Measurements from ENCODE around the gene ZBTB32.
A peak's percentile ranks its signal among the peaks of the same experiment; 100 is the strongest.

Gene ZBTB32

DNA sequence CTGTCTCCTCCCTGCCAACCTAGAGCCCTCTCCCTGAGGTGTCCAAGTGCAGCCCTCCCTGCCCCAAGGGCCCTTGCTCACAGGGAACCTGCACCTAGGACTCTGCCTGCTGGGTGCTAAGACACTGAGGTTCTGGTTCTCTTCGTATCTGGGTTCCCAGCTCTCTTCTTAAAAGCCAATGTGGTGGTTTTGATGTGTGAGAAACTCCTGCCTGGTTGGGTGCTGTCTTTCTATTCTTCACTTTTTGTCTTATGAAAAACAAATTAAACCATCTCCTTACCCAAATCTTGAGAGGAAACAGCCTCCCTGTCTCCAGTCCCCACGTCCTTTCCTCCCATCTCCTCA is 9.1 kb downstream of the ZBTB32 start:
- no peak overlapping the region for H2AFZ ChIP-seq
- H3K27me3 ChIP-seq (ENCODE audit: control insufficient read depth, insufficient read depth, low read length), result no peaks in the 10 kb centered on the region
- H3K4me1 ChIP-seq, result peaks cover 7% of the 10 kb centered on the region
- H3K79me2 ChIP-seq, result no peaks in the 10 kb centered on the region
- TF ChIP-seq, protein P1, sequence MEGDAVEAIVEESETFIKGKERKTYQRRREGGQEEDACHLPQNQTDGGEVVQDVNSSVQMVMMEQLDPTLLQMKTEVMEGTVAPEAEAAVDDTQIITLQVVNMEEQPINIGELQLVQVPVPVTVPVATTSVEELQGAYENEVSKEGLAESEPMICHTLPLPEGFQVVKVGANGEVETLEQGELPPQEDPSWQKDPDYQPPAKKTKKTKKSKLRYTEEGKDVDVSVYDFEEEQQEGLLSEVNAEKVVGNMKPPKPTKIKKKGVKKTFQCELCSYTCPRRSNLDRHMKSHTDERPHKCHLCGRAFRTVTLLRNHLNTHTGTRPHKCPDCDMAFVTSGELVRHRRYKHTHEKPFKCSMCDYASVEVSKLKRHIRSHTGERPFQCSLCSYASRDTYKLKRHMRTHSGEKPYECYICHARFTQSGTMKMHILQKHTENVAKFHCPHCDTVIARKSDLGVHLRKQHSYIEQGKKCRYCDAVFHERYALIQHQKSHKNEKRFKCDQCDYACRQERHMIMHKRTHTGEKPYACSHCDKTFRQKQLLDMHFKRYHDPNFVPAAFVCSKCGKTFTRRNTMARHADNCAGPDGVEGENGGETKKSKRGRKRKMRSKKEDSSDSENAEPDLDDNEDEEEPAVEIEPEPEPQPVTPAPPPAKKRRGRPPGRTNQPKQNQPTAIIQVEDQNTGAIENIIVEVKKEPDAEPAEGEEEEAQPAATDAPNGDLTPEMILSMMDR (IDR thresholded peaks at IDR 0.05), result no peak
- no peak overlapping the region for H3K4me2 ChIP-seq (ENCODE audit: low read length)
- H3K9ac ChIP-seq, result no peak overlapping the region
- H3K9me3 ChIP-seq (ENCODE audit: control insufficient read depth, low read length), result no peaks in the 10 kb centered on the region
- no peak overlapping the region for H3K4me3 ChIP-seq (ENCODE audit: low read depth, low read length)
- H3K27ac ChIP-seq, result no peak overlapping the region
- no peaks in the 10 kb centered on the region for H3K36me3 ChIP-seq (ENCODE audit: control insufficient read depth, insufficient read depth, low read length)

DNA sequence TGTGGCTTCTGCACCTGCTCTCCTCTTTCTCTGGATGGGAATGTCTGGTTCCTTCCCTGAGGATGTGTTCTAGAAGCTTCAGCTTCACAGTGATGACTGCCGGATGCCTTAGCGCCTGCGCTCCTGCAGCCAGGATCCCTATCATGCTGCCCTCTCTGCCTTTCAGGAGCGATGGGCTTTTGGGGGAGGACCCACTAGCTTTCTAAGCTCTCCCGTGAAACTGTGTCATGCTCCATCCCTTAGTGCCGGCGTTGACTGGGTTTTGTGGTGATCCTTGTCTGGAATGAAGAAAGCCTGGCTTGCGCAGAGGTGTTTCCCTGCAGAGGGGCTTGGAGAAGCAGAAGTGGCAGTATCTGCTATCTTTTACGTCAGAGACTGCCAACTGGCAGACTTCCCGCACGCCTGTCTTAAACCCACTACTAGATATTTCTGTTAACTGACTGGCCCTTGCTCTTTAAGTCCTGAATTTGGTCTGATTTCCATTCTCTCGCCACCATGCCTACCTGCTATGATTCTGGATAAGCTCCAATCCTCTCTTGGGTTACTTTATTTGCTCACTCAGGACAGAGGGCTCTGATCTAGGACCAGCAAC is 9.6 kb downstream of the ZBTB32 start:
- TF ChIP-seq, protein P1 (IDR thresholded peaks at IDR 0.05), result no peak

DNA sequence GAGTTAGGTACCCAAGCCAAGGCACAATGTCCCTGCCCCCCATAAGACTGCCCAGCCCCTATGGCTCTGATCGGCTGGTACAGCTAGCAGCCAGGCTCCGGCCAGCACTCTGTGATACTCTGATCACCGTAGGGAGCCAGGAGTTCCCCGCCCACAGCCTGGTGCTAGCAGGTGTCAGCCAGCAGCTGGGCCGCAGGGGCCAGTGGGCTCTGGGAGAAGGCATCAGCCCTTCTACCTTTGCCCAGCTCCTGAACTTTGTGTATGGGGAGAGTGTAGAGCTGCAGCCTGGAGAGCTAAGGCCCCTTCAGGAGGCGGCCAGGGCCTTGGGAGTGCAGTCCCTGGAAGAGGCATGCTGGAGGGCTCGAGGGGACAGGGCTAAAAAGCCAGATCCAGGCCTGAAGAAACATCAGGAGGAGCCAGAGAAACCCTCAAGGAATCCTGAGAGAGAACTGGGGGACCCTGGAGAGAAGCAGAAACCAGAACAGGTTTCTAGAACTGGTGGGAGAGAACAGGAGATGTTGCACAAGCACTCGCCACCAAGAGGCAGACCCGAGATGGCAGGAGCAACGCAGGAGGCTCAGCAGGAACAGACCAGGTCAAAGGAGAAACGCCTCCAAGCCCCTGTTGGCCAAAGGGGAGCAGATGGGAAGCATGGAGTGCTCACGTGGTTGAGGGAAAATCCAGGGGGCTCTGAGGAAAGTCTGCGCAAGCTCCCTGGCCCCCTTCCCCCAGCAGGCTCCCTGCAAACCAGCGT is 10.4 kb downstream of the ZBTB32 start:
- Histone ChIP-seq H3K79me2 (peaks cover 9% of the 10 kb centered on the region), H3K4me3 (ENCODE audit: low read depth, low read length) (no peak overlapping the region), H3K27ac (no peak overlapping the region), H2AFZ (no peak overlapping the region), H3K9ac (no peak overlapping the region), H3K36me3 (ENCODE audit: control insufficient read depth, insufficient read depth, low read length) (no peaks in the 10 kb centered on the region), H3K4me2 (ENCODE audit: low read length) (no peak overlapping the region), H3K4me1 (peaks cover 7% of the 10 kb centered on the region), H3K27me3 (ENCODE audit: control insufficient read depth, insufficient read depth, low read length) (no peaks in the 10 kb centered on the region), H3K9me3 (ENCODE audit: control insufficient read depth, low read length) (no peaks in the 10 kb centered on the region)
- TF ChIP-seq, protein P1 (IDR thresholded peaks at IDR 0.05), result no peak

More for the DNA sequence above, 9.6 kb downstream of the ZBTB32 start:
- H3K4me2 ChIP-seq (ENCODE audit: low read length), result no peak overlapping the region
- H3K4me3 ChIP-seq (ENCODE audit: low read depth, low read length), result no peak overlapping the region
- H3K9me3 ChIP-seq (ENCODE audit: control insufficient read depth, low read length), result no peaks in the 10 kb centered on the region
- H3K36me3 ChIP-seq (ENCODE audit: control insufficient read depth, insufficient read depth, low read length), result no peaks in the 10 kb centered on the region
- no peak overlapping the region for H3K9ac ChIP-seq
- H3K79me2 ChIP-seq, result peaks cover 2% of the 10 kb centered on the region
- no peak overlapping the region for H3K27ac ChIP-seq
- no peaks in the 10 kb centered on the region for H3K27me3 ChIP-seq (ENCODE audit: control insufficient read depth, insufficient read depth, low read length)
- peaks cover 7% of the 10 kb centered on the region for H3K4me1 ChIP-seq
- H2AFZ ChIP-seq, result no peak overlapping the region

DNA sequence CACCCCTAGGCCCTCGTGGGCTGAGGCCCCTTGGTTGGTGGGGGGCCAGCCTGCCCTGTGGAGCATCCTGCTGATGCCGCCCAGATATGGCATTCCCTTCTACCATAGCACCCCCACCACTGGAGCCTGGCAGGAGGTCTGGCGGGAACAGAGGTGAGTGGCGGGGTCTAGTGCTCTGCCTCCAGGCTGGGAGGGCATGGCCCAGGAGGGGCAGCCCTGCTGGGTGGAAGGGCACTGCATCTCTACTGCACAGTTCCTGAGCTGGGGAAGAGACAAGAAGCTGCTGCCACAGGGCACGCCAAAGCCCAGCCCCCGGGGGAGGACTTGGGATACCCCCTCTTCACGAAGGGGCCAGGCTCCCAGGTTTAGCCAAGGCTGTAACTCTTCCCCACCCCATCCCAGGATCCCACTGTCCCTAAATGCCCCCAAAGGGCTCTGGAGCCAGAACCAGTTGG is 11.0 kb downstream of the ZBTB32 start:
- peak overlapping the region; percentile 89 for H3K4me2 ChIP-seq (ENCODE audit: low read length)

More for the DNA sequence above, 11.0 kb downstream of the ZBTB32 start:
- Histone ChIP-seq H2AFZ (peak overlapping the region; percentile 95), H3K9me3 (ENCODE audit: control insufficient read depth, low read length) (no peaks in the 10 kb centered on the region), H3K27ac (peak overlapping the region; percentile 95), H3K79me2 (peaks cover 15% of the 10 kb centered on the region), H3K4me1 (peaks cover 7% of the 10 kb centered on the region), H3K9ac (no peak overlapping the region), H3K36me3 (ENCODE audit: control insufficient read depth, insufficient read depth, low read length) (no peaks in the 10 kb centered on the region), H3K27me3 (ENCODE audit: control insufficient read depth, insufficient read depth, low read length) (no peaks in the 10 kb centered on the region), H3K4me3 (ENCODE audit: low read depth, low read length) (peak overlapping the region; percentile 93)
- TF ChIP-seq, protein P1 (IDR thresholded peaks at IDR 0.05), result no peak
